HepG2 (cell line): ENCODE results near the gene ELOVL5. TPM values are rescaled to one million over a fixed set of nuclear protein-coding genes. Genes with fewer than 3 reads are reported as not detected.

Experiments
- ARID2 ChIP-seq: sonication (generic); formaldehyde crosslinking; IDR thresholded peaks from 2 replicates; pipeline ENCODE4 v1.8.1; 2022; ENCODE audit warnings: mild to moderate bottlenecking, missing genetic modification reagents, borderline replicate concordance
- BCLAF1 ChIP-seq: fragments of 450-650 bp; IDR thresholded peaks from 2 replicates; pipeline ENCODE4 v1.6.1; 2017; ENCODE audit warnings: mild to moderate bottlenecking
- CBFB ChIP-seq: sonication (generic); formaldehyde crosslinking; IDR thresholded peaks from 2 replicates; pipeline ENCODE4 v1.4.0; 2020; ENCODE audit warnings: missing genetic modification reagents
- FOXM1 ChIP-seq: sonication (generic); formaldehyde crosslinking; IDR thresholded peaks from 2 replicates; pipeline ENCODE4 v1.5.0; 2020; ENCODE audit warnings: missing genetic modification reagents
- FOXP4 ChIP-seq: sonication (generic); formaldehyde crosslinking; IDR thresholded peaks from 2 replicates; pipeline ENCODE4 v1.4.0; 2020; ENCODE audit warnings: missing genetic modification reagents
- HNF1A ChIP-seq, 2 experiments: sonication (generic) in 1 of 2; formaldehyde crosslinking in 1 of 2; IDR thresholded peaks; 2 replicates each; pipeline versions ENCODE4 v1.4.0 to v1.6.1; 2016 to 2020; ENCODE audit warnings: borderline replicate concordance in 1 of 2, low read depth in 1 of 2, mild to moderate bottlenecking in 1 of 2, missing genetic modification reagents in 1 of 2
- HOXA7 ChIP-seq: sonication (generic); formaldehyde crosslinking; IDR thresholded peaks from 2 replicates; pipeline ENCODE4 v1.8.1; 2022; ENCODE audit warnings: mild to moderate bottlenecking, missing genetic modification reagents, moderate library complexity
- NCOA1 ChIP-seq: sonication (generic); formaldehyde crosslinking; IDR thresholded peaks from 2 replicates; pipeline ENCODE4 v1.9.0; 2021; ENCODE audit warnings: missing genetic modification reagents
- SMAD1 ChIP-seq: sonication (generic); formaldehyde crosslinking; IDR thresholded peaks from 2 replicates; pipeline ENCODE4 v1.4.0; 2020; ENCODE audit warnings: missing genetic modification reagents, low read depth, mild to moderate bottlenecking, borderline replicate concordance
- THAP8 ChIP-seq: sonication (generic); formaldehyde crosslinking; IDR thresholded peaks from 2 replicates; pipeline ENCODE4 v1.5.1; 2020; ENCODE audit warnings: missing genetic modification reagents, mild to moderate bottlenecking, borderline replicate concordance
- ZNF446 ChIP-seq: sonication (generic); formaldehyde crosslinking; IDR thresholded peaks from 2 replicates; pipeline ENCODE4 v1.5.0; 2020; ENCODE audit warnings: mild to moderate bottlenecking, missing genetic modification reagents
- ZNF607 ChIP-seq: sonication (generic); formaldehyde crosslinking; IDR thresholded peaks from 2 replicates; pipeline ENCODE4 v1.5.1; 2020; ENCODE audit warnings: missing genetic modification reagents, mild to moderate bottlenecking, borderline replicate concordance
- polyA plus RNA-seq, 8 experiments: library from polyadenylated mRNA; depleted of rRNA in 3 of 8; stranded (reverse) in 7 of 8; unstranded in 1 of 8; fragments of >200 nt; fragmentation: Illumina TruSeq in 4 of 8; extraction: Trizol in 4 of 8; gene quantifications; 2 replicates each; pipeline versions ENCODE4 v1.2.1 to v1.2.3, GENCODE V29; 2011 to 2016; ENCODE audit warnings: low read depth in 4 of 8, missing spikeins in 1 of 8, mixed read lengths in 1 of 8; ENCODE audit not compliant: insufficient read depth in 1 of 8
- total RNA-seq, 5 experiments: library from RNA; depleted of rRNA; stranded (reverse); fragments of >200 nt; fragmentation: Illumina TruSeq; extraction: Trizol; gene quantifications; 2 replicates each; pipeline ENCODE4 v1.2.3, GENCODE V29; 2016; ENCODE audit warnings: low read depth in 1 of 5
- TF ChIP-seq, protein P1 (sequence below): sonication (generic); formaldehyde crosslinking; IDR thresholded peaks from 2 replicates; pipeline ENCODE4 v1.4.0; 2020; ENCODE audit warnings: missing genetic modification reagents

The ELOVL5 gene
- total and polyA plus RNA-seq, 2 of the 13 experiments (the other 11 are each of a cell fraction or from before 2014, with no cell fraction given), result 50.1 to 72.4 TPM

DNA sequence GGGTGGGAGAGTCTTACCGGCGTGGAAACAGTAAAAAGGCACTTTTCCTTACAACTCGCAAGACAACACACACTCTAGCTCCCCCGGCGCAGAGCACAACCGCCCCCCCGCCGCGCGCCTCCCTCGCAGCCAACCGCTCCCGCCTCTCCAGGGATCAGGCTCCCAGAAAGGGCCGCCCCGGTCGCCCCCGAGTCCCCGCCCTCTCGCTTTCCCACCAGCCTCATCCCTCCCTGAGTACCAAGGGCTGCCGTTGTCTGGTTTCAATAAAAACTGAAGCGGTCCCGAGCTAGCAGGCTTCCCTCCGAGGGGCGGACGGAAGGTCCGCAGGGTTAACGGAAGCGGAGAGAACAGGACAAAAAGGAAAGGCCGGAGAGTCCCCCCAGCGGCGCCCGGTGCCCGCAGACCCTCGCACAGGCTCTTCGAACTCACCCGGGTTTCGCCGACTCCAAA, 804 bp downstream of the ELOVL5 start (continued):
- TF ChIP-seq FOXP4 (CRISPR knock-in tag), result 0 out of 2 replicates have a peak, but pooled peaks have one; percentile 10
- TF ChIP-seq ARID2 (CRISPR knock-in tag), result peak; percentile 28; the same call in 1 of the 2 replicates
- peak; percentile 77; the same call in 1 of the 2 replicates for TF ChIP-seq ZNF607 (CRISPR knock-in tag)
- TF ChIP-seq, protein P1, sequence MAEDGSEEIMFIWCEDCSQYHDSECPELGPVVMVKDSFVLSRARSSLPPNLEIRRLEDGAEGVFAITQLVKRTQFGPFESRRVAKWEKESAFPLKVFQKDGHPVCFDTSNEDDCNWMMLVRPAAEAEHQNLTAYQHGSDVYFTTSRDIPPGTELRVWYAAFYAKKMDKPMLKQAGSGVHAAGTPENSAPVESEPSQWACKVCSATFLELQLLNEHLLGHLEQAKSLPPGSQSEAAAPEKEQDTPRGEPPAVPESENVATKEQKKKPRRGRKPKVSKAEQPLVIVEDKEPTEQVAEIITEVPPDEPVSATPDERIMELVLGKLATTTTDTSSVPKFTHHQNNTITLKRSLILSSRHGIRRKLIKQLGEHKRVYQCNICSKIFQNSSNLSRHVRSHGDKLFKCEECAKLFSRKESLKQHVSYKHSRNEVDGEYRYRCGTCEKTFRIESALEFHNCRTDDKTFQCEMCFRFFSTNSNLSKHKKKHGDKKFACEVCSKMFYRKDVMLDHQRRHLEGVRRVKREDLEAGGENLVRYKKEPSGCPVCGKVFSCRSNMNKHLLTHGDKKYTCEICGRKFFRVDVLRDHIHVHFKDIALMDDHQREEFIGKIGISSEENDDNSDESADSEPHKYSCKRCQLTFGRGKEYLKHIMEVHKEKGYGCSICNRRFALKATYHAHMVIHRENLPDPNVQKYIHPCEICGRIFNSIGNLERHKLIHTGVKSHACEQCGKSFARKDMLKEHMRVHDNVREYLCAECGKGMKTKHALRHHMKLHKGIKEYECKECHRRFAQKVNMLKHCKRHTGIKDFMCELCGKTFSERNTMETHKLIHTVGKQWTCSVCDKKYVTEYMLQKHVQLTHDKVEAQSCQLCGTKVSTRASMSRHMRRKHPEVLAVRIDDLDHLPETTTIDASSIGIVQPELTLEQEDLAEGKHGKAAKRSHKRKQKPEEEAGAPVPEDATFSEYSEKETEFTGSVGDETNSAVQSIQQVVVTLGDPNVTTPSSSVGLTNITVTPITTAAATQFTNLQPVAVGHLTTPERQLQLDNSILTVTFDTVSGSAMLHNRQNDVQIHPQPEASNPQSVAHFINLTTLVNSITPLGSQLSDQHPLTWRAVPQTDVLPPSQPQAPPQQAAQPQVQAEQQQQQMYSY (CRISPR knock-in tag), result peak; percentile 63; the same call in 1 of the 2 replicates
- no peak for TF ChIP-seq BCLAF1
- TF ChIP-seq THAP8, result 0 out of 2 replicates have a peak, but pooled peaks have one; percentile 42
- no peak; the same call in 1 of the 2 replicates for TF ChIP-seq ZNF446
- TF ChIP-seq HOXA7 (CRISPR knock-in tag), result 0 out of 2 replicates have a peak, but pooled peaks have one; percentile 56
- no peak for TF ChIP-seq FOXM1 (CRISPR knock-in tag)
- TF ChIP-seq SMAD1, result no peak; the same call in 1 of the 2 replicates
- peak; percentile 36; the same call in 1 of the 2 replicates for TF ChIP-seq NCOA1 (CRISPR knock-in tag)
- no peak for TF ChIP-seq HNF1A (IDR thresholded peaks at IDR 0.05; ENCODE audit: low read depth)
- 0 out of 2 replicates have a peak, but pooled peaks have one; percentile 6 for TF ChIP-seq HNF1A (CRISPR knock-in tag; IDR thresholded peaks at IDR 0.05; ENCODE audit: borderline replicate concordance)
- TF ChIP-seq CBFB (CRISPR knock-in tag), result no peak
